Panc1 (cell line): Measurements from ENCODE around the gene TENT5C. TPM values are rescaled to one million over a fixed set of nuclear protein-coding genes. Genes with fewer than 3 reads are reported as not detected.

Experiments
- ATAC-seq: fragments of 200-7000 bp; cut with Tn5 transposase; 2 replicates; pipeline ENCODE4 v1.9.1; 2020; ENCODE audit warnings: mild to moderate bottlenecking, moderate library complexity
- BruUV-seq: library from RNA; stranded (reverse); fragments of 400-500 nt; replicated peaks from 2 replicates; lab custom pipeline; 2021; lab: Mats Ljungman, UMichigan
- CTCF ChIA-PET: fragments of 300-600 bp; sonication (Branson Sonifier 250); formaldehyde crosslinking; loops from one replicate; lab custom pipeline; 2022; ENCODE audit warnings: antibody characterized with exemption; lab: Charles Lee
- POLR2A ChIA-PET: fragments of 300-600 bp; sonication (Branson Sonifier 250); formaldehyde crosslinking; loops from one replicate; lab custom pipeline; 2022; ENCODE audit warnings: antibody characterized with exemption; lab: Charles Lee
- DNase-seq: peaks from one replicate; pipeline ENCODE4 v3.0.0-alpha.2; 2010; ENCODE audit warnings: low read depth, low spot score
- H3K27ac ChIP-seq: 2 replicates; pipeline ENCODE4 v1.5.1; 2011; ENCODE audit warnings: mild to moderate bottlenecking, low read length, inconsistent platforms
- H3K27me3 ChIP-seq: fragments of 200-500 bp; sonication (Bioruptor generic); 2 replicates; pipeline ENCODE4 v1.6.0; 2014; ENCODE audit warnings: low read length, inconsistent platforms; ENCODE audit not compliant: control insufficient read depth, insufficient read depth
- H3K36me3 ChIP-seq: fragments of 200-500 bp; sonication (Bioruptor generic); 2 replicates; pipeline ENCODE4 v1.5.1; 2014; ENCODE audit warnings: inconsistent platforms, mild to moderate bottlenecking, low read length, moderate library complexity; ENCODE audit not compliant: control insufficient read depth, insufficient read depth
- H3K4me1 ChIP-seq: 2 replicates; pipeline ENCODE4 v1.5.1; 2011; ENCODE audit warnings: inconsistent platforms, mild to moderate bottlenecking, low read length, moderate library complexity; ENCODE audit not compliant: control insufficient read depth, insufficient read depth
- H3K4me3 ChIP-seq, 2 experiments: 2 replicates each; pipeline ENCODE4 v1.5.1; 2011 to 2012; ENCODE audit warnings: low read depth in 2 of 2, low read length in 2 of 2, mild to moderate bottlenecking in 2 of 2, inconsistent platforms in 1 of 2, moderate library complexity in 1 of 2
- H3K9me3 ChIP-seq: fragments of 200-500 bp; sonication (Bioruptor generic); 2 replicates; pipeline ENCODE4 v1.5.1; 2014; ENCODE audit warnings: low read depth, mild to moderate bottlenecking, inconsistent platforms, low read length, moderate library complexity; ENCODE audit not compliant: control insufficient read depth, insufficient read depth
- POLR2AphosphoS5 ChIP-seq: IDR thresholded peaks from 2 replicates; pipeline ENCODE4 v1.6.1; 2012; ENCODE audit warnings: mild to moderate bottlenecking, low read depth, low read length, moderate library complexity
- SIN3A ChIP-seq: IDR thresholded peaks from 2 replicates; pipeline ENCODE4 v1.6.1; 2012; ENCODE audit warnings: low read depth, mild to moderate bottlenecking, low read length, moderate library complexity, borderline replicate concordance; ENCODE audit not compliant: insufficient read depth
- TCF7L2 ChIP-seq: IDR thresholded peaks from 2 replicates; pipeline ENCODE4 v1.6.1; 2011; ENCODE audit warnings: mild to moderate bottlenecking, low read depth, low read length, inconsistent platforms
- in situ Hi-C: cut with HindIII; loops from 2 replicates; pipeline ENCODE4 v1.10.0; 2016; ENCODE audit warnings: low sequenced_read_pairs, low pct_unique_long_range_greater_than_20kb
- intact Hi-C: fragments of 100-400 bp; cut with micrococcal nuclease; formaldehyde crosslinking; loops from one replicate; pipeline ENCODE4 v1.10.0; 2022; ENCODE audit not compliant: unreplicated experiment
- total RNA-seq: library from RNA; stranded (reverse); gene quantifications from one replicate; pipeline ENCODE4 v1.2.1, GENCODE V29; 2021; ENCODE audit not compliant: unreplicated experiment
- TF ChIP-seq, protein P1 (sequence below), 2 experiments: IDR thresholded peaks; 2 replicates each; pipeline ENCODE4 v1.6.1; 2011 to 2012; ENCODE audit warnings: low read depth in 2 of 2, control low read depth in 1 of 2, low read length in 1 of 2, mild to moderate bottlenecking in 1 of 2, moderate library complexity in 1 of 2; ENCODE audit not compliant: insufficient read depth in 1 of 2
- TF ChIP-seq, protein P2 (sequence below): fragments of 450-650 bp; IDR thresholded peaks from 2 replicates; pipeline ENCODE4 v1.5.1; 2017; ENCODE audit warnings: mild to moderate bottlenecking

Gene TENT5C
- total RNA-seq, 1 experiment from 2014 or later: 8.9 TPM

DNA sequence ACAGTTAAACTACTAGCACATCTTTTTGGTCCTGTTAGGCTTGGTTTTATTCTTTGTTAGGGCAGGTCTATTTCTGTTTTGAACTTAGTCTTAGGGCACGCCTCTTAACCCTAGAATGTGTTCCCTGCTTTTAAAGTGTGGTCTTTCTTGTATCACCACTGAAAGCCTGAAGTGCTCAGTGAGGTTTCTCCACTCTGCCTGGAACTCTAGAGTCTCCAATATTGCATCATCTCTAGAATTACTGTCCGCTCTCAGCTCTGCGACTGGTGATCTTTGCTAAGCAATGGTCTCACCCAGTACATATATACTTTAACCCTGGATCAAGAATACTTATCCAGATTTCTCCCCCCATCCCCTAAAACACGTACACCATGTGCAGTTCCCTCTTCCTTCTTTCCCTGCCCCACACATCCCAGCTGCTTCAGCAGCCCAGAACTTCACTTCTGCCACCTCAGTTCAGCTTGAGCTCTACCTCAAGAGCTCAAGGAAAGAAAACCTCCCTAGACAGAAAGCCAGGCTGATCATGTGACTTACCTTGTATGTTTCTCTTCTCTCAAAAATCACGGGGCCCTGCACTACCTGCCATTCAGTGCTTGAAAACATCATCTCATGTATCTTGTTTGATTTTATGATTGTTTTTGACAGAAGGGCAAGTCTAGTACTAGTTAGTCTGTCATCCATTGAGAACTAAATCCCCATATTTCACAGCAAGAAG, 59.9 kb downstream of the TENT5C start:
- no TSS peak for BruUV-seq
- ChIA-PET CTCF (interaction anchor here (0.7 kb wide), 1 partner anchor 80 kb away, joined by 3 read pairs; no protein-coding TSS in a partner anchor), POLR2A (no interaction called here)
- Histone ChIP-seq H3K27ac (no peak overlapping the region), H3K4me3 (no peak overlapping the region), H3K36me3 (no peaks in the 10 kb centered on the region), H3K27me3 (no peaks in the 10 kb centered on the region), H3K4me1 (peaks cover 3% of the 10 kb centered on the region; the same call in 1 of the 2 replicates), H3K9me3 (no peaks in the 10 kb centered on the region)
- no peak for DNase-seq
- intact Hi-C loops: no loop called here
- in situ Hi-C loops: no loop called here
- ATAC-seq: no peak
- no peak for TF ChIP-seq SIN3A
- TF ChIP-seq, protein P1, sequence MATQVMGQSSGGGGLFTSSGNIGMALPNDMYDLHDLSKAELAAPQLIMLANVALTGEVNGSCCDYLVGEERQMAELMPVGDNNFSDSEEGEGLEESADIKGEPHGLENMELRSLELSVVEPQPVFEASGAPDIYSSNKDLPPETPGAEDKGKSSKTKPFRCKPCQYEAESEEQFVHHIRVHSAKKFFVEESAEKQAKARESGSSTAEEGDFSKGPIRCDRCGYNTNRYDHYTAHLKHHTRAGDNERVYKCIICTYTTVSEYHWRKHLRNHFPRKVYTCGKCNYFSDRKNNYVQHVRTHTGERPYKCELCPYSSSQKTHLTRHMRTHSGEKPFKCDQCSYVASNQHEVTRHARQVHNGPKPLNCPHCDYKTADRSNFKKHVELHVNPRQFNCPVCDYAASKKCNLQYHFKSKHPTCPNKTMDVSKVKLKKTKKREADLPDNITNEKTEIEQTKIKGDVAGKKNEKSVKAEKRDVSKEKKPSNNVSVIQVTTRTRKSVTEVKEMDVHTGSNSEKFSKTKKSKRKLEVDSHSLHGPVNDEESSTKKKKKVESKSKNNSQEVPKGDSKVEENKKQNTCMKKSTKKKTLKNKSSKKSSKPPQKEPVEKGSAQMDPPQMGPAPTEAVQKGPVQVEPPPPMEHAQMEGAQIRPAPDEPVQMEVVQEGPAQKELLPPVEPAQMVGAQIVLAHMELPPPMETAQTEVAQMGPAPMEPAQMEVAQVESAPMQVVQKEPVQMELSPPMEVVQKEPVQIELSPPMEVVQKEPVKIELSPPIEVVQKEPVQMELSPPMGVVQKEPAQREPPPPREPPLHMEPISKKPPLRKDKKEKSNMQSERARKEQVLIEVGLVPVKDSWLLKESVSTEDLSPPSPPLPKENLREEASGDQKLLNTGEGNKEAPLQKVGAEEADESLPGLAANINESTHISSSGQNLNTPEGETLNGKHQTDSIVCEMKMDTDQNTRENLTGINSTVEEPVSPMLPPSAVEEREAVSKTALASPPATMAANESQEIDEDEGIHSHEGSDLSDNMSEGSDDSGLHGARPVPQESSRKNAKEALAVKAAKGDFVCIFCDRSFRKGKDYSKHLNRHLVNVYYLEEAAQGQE (IDR thresholded peaks at IDR 0.05; ENCODE audit: insufficient read depth in 1 of 2, low read depth in 2 of 2, low read length in 1 of 2): no peak
- TF ChIP-seq TCF7L2: no peak
- TF ChIP-seq POLR2AphosphoS5: no peak
- TF ChIP-seq, protein P2, sequence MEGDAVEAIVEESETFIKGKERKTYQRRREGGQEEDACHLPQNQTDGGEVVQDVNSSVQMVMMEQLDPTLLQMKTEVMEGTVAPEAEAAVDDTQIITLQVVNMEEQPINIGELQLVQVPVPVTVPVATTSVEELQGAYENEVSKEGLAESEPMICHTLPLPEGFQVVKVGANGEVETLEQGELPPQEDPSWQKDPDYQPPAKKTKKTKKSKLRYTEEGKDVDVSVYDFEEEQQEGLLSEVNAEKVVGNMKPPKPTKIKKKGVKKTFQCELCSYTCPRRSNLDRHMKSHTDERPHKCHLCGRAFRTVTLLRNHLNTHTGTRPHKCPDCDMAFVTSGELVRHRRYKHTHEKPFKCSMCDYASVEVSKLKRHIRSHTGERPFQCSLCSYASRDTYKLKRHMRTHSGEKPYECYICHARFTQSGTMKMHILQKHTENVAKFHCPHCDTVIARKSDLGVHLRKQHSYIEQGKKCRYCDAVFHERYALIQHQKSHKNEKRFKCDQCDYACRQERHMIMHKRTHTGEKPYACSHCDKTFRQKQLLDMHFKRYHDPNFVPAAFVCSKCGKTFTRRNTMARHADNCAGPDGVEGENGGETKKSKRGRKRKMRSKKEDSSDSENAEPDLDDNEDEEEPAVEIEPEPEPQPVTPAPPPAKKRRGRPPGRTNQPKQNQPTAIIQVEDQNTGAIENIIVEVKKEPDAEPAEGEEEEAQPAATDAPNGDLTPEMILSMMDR: no peak

DNA sequence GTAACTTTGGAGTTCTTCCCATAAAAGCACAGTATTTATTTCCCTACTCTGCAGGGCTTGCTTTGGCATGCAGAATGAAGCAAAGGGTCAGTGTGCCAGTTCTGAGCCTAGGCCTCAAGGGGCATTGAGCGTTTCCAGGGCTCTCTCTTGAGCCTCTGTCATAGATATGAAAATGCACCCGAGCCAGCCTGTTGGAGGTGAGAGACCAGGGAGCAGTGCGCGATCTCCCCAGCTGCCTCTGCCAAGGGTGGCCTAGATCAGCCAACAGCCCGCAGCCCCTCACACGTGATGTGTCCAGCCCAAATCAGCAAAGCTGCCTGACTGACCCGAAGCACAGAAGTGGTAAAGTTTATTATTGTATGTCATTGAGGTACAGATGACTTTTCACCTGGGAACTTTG, 63.7 kb downstream of the TENT5C start:
- Histone ChIP-seq H3K4me1 (peaks cover 3% of the 10 kb centered on the region; the same call in 1 of the 2 replicates), H3K9me3 (no peaks in the 10 kb centered on the region), H3K27me3 (no peaks in the 10 kb centered on the region), H3K36me3 (no peaks in the 10 kb centered on the region), H3K4me3 (no peak overlapping the region), H3K27ac (no peak overlapping the region)
- DNase-seq (no peak), ATAC-seq (no peak)
- ChIA-PET CTCF (no interaction called here), POLR2A (no interaction called here)
- in situ Hi-C loops (no loop called here), intact Hi-C loops (no loop called here)
- TF ChIP-seq, protein P2: no peak
- TF ChIP-seq, protein P1 (IDR thresholded peaks at IDR 0.05; ENCODE audit: insufficient read depth in 1 of 2, low read depth in 2 of 2, low read length in 1 of 2): no peak
- TF ChIP-seq POLR2AphosphoS5 (no peak), TCF7L2 (no peak), SIN3A (no peak)
- no TSS peak for BruUV-seq
